Smooth muscle cell (in vitro differentiated cells): ENCODE data around the gene ATXN1. TPM values are rescaled to one million over a fixed set of nuclear protein-coding genes. Genes with fewer than 3 reads are reported as not detected.
A peak's percentile ranks its signal among the peaks of the same experiment; 100 is the strongest.

Experiments
- DNase-seq: peaks from one replicate; lab custom pipeline; 2025; ENCODE audit not compliant: unreplicated experiment; lab: John Stamatoyannopoulos, UW
- H2AFZ ChIP-seq: fragments of 200-600 bp; sonication (generic); 2 replicates; pipeline ENCODE4 v1.6.0; 2016; ENCODE audit warnings: antibody characterized with exemption, low read depth, mild to moderate bottlenecking
- H3F3A ChIP-seq: fragments of 200-600 bp; sonication (generic); 2 replicates; pipeline ENCODE4 v1.6.0; 2017; ENCODE audit warnings: antibody characterized with exemption, low read depth
- H3K27ac ChIP-seq: fragments of 200-600 bp; sonication (generic); 2 replicates; pipeline ENCODE4 v1.5.1; 2016; ENCODE audit warnings: low read depth, mild to moderate bottlenecking
- H3K27me3 ChIP-seq: fragments of 200-600 bp; sonication (generic); 2 replicates; pipeline ENCODE4 v1.6.1; 2016; ENCODE audit warnings: low read depth, mild to moderate bottlenecking
- H3K36me3 ChIP-seq: fragments of 200-600 bp; sonication (generic); 2 replicates; pipeline ENCODE4 v1.5.1; 2016; ENCODE audit warnings: low read depth
- H3K4me1 ChIP-seq: fragments of 200-600 bp; sonication (generic); 2 replicates; pipeline ENCODE4 v1.5.1; 2016; ENCODE audit warnings: low read depth
- H3K4me2 ChIP-seq: fragments of 200-600 bp; sonication (generic); 2 replicates; pipeline ENCODE4 v1.6.0; 2016; ENCODE audit warnings: mild to moderate bottlenecking
- H3K4me3 ChIP-seq: fragments of 200-600 bp; sonication (generic); 2 replicates; pipeline ENCODE4 v1.5.1; 2016; ENCODE audit warnings: mild to moderate bottlenecking
- H3K79me2 ChIP-seq: fragments of 200-600 bp; sonication (generic); 2 replicates; pipeline ENCODE4 v1.6.0; 2016; ENCODE audit warnings: low read depth, mild to moderate bottlenecking
- H3K9ac ChIP-seq: fragments of 200-600 bp; sonication (generic); 2 replicates; pipeline ENCODE4 v1.6.0; 2016; ENCODE audit warnings: low read depth
- H3K9me3 ChIP-seq: fragments of 200-600 bp; sonication (generic); replicated peaks from 2 replicates; pipeline ENCODE4 v1.5.1; 2016; ENCODE audit warnings: low read depth
- H4K20me1 ChIP-seq: fragments of 200-600 bp; sonication (generic); 2 replicates; pipeline ENCODE4 v1.6.0; 2016; ENCODE audit warnings: low read depth
- WGBS: methylation state at CpG from one replicate; pipeline ENCODE4 v1.1.7; 2016; ENCODE audit warnings: low lambda C conversion rate; 5-methylcytosine and 5-hydroxymethylcytosine counted together
- polyA plus RNA-seq: library from polyadenylated mRNA; unstranded; fragments of >200 nt; fragmentation: Nextera tagmentation; extraction: Ambion mirVana; gene quantifications from 2 replicates; pipeline ENCODE4 v1.2.1, GENCODE V29; 2016
- total RNA-seq: library from RNA; depleted of rRNA; stranded (reverse); fragments of >200 nt; gene quantifications from 2 replicates; pipeline ENCODE4 v1.2.3, GENCODE V29; 2014
- TF ChIP-seq, protein P1 (sequence below): fragments of 200-600 bp; sonication (generic); IDR thresholded peaks from 2 replicates; pipeline ENCODE4 v1.5.1; 2017; ENCODE audit warnings: borderline replicate concordance, mild to moderate bottlenecking, antibody characterized with exemption; ENCODE audit not compliant: insufficient read depth, poor library complexity, severe bottlenecking

ATXN1 gene
- total and polyA plus RNA-seq, 2 experiments from 2014 or later, result 17.9 to 40.6 TPM

DNA sequence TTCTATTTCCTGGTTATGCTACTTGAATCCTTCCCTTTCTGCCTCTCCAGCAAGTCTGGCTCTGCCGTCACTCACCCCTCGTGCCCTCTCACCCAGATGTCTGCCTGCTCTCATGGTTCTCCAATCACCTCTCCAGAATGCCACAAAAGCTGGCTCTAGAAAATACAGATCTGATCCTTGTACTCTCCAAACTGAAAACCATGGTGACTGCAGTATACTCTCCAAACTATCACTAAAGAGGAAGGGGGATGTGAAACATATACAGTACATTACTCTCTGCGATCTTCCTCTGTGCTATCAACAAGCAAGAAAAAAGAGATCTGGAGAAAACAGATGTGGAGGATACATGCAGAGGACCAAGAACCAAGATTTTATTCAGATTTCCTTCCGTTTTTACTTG, 91.1 kb downstream of the ATXN1 start:
- H3K36me3 ChIP-seq, result no peaks in the 10 kb centered on the region
- no peaks in the 10 kb centered on the region for H3K4me1 ChIP-seq
- TF ChIP-seq, protein P1, sequence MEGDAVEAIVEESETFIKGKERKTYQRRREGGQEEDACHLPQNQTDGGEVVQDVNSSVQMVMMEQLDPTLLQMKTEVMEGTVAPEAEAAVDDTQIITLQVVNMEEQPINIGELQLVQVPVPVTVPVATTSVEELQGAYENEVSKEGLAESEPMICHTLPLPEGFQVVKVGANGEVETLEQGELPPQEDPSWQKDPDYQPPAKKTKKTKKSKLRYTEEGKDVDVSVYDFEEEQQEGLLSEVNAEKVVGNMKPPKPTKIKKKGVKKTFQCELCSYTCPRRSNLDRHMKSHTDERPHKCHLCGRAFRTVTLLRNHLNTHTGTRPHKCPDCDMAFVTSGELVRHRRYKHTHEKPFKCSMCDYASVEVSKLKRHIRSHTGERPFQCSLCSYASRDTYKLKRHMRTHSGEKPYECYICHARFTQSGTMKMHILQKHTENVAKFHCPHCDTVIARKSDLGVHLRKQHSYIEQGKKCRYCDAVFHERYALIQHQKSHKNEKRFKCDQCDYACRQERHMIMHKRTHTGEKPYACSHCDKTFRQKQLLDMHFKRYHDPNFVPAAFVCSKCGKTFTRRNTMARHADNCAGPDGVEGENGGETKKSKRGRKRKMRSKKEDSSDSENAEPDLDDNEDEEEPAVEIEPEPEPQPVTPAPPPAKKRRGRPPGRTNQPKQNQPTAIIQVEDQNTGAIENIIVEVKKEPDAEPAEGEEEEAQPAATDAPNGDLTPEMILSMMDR, result no peak
- no peaks in the 10 kb centered on the region for H3K9me3 ChIP-seq
- no peaks in the 10 kb centered on the region for H3K27me3 ChIP-seq
- no peak for DNase-seq
- peaks cover 7% of the 10 kb centered on the region for H3F3A ChIP-seq
- no peak overlapping the region for H3K4me2 ChIP-seq
- 61% methylated on average over 4 of the region's 4 CpGs for WGBS
- H2AFZ ChIP-seq, result no peak overlapping the region
- peak overlapping the region; percentile 46 for H3K27ac ChIP-seq
- H3K79me2 ChIP-seq, result peaks cover 89% of the 10 kb centered on the region
- H3K9ac ChIP-seq, result no peak overlapping the region
- H4K20me1 ChIP-seq, result peaks cover 20% of the 10 kb centered on the region
- H3K4me3 ChIP-seq, result no peak overlapping the region

- no peak overlapping the region for H3K9ac ChIP-seq
These were observed 92.0 kb downstream of the ATXN1 start for GRCh38 chr6:16669227-16669626.

GRCh38 chr6:16667509-16667908, 93.8 kb downstream of the ATXN1 start:
- no peak overlapping the region for H3K4me3 ChIP-seq
- H3K36me3 ChIP-seq, result no peaks in the 10 kb centered on the region
- peaks cover 29% of the 10 kb centered on the region for H4K20me1 ChIP-seq
- H2AFZ ChIP-seq, result no peak overlapping the region
- H3K4me1 ChIP-seq, result no peaks in the 10 kb centered on the region
- 76% methylated on average over 4 of the region's 4 CpGs for WGBS
- no peak for DNase-seq
- no peak overlapping the region for H3K9ac ChIP-seq
- H3F3A ChIP-seq, result peaks cover 7% of the 10 kb centered on the region
- H3K79me2 ChIP-seq, result peaks cover 84% of the 10 kb centered on the region
- no peak overlapping the region for H3K4me2 ChIP-seq
- TF ChIP-seq, protein P1, result no peak
- H3K9me3 ChIP-seq, result no peaks in the 10 kb centered on the region
- H3K27ac ChIP-seq, result peak overlapping the region; percentile 26
- H3K27me3 ChIP-seq, result no peaks in the 10 kb centered on the region

More at GRCh38 chr6:16669227-16669626, 92.0 kb downstream of the ATXN1 start:
- H3K27ac ChIP-seq, result peak overlapping the region; percentile 46
- no peak for DNase-seq
- TF ChIP-seq, protein P1, result no peak
- H2AFZ ChIP-seq, result no peak overlapping the region
- no peaks in the 10 kb centered on the region for H3K36me3 ChIP-seq
- H4K20me1 ChIP-seq, result peaks cover 22% of the 10 kb centered on the region
- H3K27me3 ChIP-seq, result no peaks in the 10 kb centered on the region
- no peaks in the 10 kb centered on the region for H3K9me3 ChIP-seq
- 79% methylated on average over 3 of the region's 3 CpGs for WGBS
- H3K4me1 ChIP-seq, result no peaks in the 10 kb centered on the region
- H3K4me2 ChIP-seq, result no peak overlapping the region
- H3K79me2 ChIP-seq, result peaks cover 94% of the 10 kb centered on the region
- H3F3A ChIP-seq, result peaks cover 7% of the 10 kb centered on the region
- no peak overlapping the region for H3K4me3 ChIP-seq

DNA sequence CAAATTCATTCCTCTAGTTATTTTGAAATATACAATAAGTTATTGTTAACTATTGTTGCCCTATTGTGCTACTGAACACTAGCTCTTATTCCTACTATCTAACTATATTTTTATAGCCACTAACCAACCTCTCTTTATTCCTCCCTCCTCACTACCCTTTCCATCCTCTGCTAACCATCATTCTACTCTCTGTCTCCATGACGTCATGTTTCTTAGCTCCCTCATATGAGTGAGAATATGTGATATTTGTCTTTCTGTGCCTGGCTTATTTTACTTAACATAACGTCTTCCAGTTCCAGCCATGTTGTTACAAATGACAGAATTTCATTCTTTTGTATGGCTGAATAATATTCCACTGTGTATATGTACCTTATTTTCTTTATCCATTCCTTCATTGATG, 95.3 kb downstream of the ATXN1 start:
- Histone ChIP-seq H3K36me3 (no peaks in the 10 kb centered on the region), H3K4me2 (no peak overlapping the region), H3K9ac (no peak overlapping the region), H3K27me3 (no peaks in the 10 kb centered on the region), H3K79me2 (peaks cover 68% of the 10 kb centered on the region), H3K9me3 (no peaks in the 10 kb centered on the region), H3K27ac (no peak overlapping the region), H4K20me1 (peaks cover 26% of the 10 kb centered on the region), H3K4me3 (no peak overlapping the region), H2AFZ (no peak overlapping the region), H3K4me1 (no peaks in the 10 kb centered on the region), H3F3A (peaks cover 7% of the 10 kb centered on the region)
- 95% methylated on average over 2 of the region's 2 CpGs for WGBS
- TF ChIP-seq, protein P1, result no peak
- no peak for DNase-seq
